SKM-1 (cell line): ENCODE data around the gene ASB13.

Experiments used
- DNase-seq: peaks from one replicate; lab custom pipeline; 2025; ENCODE audit not compliant: unreplicated experiment; lab: John Stamatoyannopoulos, UW

ASB13 gene

DNA sequence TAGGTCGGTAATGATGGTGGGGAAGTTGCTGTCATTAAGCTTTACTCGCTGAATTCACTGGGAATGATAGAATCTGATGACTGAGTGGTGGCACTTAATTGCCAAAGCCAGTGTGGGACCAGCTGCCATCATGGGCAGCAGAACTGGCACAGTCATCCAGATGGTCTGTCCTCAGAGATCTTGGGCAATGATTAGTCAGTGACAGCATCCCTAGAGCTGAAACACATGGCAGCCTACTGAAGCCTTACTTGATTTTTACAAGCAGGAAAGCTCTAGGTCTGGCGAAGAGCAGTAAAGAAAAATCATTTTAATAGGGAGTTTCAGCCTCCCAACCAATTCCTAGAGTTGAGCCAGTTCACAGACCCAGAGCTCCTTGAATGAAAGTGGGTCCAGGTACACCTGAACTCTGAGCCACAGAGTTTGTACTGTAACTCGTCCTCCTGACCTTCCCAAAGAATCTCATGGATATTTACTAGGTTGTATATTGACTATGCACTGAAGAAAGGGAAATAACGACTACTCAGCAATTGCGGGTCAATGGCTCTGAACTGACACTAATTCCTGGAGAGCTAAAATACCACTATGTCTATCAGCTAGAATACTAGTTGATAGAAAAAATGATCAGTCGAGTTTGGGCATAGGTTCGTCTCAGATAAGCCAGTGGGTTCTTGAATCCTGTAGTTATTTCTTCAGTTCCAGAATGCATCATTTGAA, 4.4 kb upstream of the ASB13 start:
- DNase-seq: no peak

DNA sequence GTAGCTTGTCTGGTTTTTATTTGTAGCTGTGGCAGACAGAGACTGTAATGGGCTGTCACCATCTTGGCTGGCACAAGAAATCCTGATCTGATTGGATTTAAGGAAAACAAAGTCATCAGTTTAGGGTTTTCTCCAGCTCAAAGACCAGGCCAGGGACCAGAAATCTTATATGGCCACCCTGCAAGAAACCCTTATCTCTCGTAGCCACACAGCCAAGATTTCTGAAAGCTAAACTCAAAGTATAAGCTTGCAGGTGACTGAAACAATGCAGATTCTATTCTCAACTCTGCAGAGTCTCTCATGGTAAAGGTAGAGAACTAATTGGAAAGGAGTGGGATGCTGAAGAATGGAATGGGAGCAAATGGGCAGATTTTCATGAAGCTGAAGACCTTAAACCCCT, 3.2 kb upstream of the ASB13 start:
- DNase-seq: no peak

DNA sequence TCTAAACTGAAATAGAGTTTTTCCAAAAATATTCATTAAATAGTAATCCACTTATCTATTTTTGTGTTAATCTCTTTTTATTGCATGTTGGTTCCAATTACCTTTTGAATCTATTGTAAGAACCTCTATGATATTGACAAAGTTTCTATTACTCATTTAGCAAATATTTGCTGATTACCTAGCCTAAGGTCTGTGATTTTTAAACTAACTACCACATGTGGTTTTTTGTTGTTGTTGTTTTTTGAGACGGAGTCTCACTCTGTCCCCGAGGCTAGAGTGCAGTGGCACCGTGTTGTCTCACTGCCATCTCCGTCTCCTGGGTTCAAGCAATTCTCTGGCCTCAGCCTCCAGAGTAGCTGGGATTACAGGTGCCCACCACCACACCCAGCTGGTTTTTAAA, 2.0 kb upstream of the ASB13 start:
- DNase-seq: no peak

DNA sequence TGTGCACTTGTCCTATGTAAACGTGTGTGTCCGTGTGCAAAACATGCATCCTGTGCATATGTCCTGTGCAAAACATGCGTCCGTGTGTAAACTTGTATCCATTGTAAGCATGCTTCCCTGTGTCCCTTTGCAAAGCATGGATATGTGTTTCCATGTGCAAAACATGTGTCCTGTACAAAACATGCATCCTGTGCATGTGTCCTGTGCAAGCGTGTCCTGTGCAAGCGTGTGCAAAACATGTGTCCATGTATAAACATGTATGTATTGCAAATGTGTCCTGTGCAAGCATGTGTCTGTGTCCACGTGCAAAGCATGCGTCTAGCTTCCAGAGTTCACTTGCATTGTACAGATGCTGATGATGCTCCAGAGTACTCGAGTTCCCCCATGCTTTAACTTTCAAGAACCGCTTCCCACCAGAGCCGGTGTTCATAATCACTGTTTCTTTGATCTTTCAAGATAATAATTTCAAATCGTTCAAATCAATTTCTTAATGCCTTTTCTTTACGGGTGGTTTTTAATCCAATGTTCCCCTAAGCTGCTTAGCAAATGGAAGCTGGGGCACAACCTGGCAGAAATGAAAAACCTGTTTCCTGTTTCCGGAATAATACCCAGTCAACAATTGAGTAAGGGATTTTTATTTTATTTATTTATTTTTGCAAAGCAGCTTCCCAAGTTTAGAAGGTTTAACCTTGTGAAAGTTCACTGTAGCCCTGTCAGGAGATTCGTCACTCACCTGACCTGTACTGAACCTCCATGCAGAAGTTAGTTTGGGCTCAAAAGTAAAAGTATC, 641 bp upstream of the ASB13 start:
- DNase-seq: no peak

DNA sequence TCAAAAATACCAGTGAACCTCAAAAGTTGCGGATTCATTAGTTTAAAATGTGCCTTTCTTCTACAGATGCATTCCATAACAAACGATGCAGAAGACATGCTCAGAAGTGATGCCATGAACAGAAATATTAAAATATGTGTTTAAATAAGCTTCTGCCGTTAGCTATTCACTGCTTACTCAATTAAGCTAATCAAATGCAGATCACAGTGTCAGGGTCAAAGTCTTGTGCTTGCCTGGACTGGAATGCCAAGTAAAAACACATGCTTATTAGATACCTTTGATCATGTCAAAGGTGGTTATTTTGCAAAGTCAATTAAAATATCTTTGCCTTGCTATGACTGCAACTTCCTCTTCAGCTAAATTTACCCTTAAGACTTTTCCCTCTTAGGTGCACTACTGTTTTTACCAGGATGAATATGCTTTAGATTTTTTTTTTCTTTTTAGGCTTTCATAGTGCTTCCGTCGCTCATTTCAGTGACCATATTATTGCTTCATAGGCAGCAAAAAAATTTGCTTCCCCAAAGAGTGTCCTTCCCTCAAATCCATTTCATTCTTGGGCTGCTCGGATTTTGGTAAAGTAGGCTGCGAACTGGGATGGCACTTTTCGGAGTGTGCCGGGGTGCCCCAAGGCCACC, 905 bp downstream of the ASB13 start:
- DNase-seq: peak; percentile 7

DNA sequence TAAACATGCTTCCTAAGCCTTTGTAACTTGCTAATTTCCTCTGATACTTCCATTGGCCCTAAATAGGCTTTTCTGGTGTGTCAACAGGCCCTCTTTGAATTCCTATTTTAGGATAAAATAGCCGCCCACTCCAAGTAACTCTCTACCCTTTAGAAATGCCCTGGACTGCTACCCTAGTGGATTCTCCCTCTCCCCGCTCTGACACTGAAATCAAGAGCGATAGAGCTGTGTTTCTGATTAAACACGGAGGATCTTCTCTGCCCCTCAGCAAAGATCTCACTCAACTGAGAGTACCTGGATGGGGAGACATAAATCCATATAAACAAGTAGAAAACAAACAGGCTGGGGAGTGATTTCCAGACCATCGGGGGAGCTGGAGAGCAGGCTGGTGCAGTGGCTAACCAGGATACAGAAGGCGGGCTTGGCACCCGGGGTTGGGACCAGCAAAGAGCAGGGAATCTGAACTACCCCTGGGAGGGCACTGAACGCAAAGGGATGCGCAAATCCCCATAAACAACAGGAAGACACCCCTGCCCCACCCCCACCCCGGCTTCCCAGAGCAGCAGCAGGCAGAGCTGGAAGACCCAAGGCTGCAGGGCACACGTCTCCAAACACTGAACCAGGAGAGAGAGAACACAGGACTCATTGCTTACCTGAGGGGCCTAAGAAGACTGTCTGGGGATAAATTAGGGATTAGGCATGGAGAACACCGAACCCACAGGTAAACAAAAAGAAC, 2.5 kb downstream of the ASB13 start:
- DNase-seq: no peak

DNA sequence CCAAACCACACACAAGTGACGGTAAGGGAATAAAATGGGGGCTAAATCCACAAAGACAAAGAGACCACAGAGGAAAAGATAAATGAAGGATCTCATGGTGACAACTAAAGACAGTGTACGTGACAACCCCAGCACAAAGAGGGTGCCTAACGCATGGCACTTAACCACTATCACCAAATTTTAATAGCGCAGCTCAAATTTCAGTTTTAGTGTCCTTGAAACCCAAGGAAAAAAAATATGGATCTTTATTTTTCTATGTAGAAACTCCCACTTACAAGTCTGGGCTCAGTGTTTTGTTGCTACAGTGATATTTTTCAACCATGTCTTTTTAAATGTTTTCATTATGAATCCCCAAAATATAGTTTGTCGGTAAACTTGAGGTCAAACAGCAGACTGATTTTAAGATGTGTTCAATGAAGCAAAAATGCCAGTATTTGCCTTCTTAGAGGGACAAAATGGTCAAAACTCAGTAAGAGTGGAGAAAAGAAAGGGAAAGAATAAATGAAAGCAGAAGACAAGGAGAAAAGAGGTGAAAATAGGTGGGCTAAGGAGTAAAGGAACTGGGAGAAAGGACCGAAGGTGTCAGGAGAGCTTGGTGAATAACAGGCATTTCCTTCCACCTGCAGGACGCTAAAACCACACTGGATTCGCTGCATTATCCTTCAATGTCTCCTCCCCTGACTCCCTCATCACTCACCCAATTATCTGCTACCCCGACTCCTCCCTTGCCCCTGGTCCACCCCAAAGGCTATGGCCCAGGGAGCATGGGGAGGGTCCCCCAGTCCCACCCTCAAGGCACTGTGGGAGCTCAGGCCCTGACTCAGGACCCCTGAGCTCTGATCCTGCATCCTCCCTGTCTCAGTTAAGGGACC, 3.5 kb downstream of the ASB13 start:
- DNase-seq: no peak

DNA sequence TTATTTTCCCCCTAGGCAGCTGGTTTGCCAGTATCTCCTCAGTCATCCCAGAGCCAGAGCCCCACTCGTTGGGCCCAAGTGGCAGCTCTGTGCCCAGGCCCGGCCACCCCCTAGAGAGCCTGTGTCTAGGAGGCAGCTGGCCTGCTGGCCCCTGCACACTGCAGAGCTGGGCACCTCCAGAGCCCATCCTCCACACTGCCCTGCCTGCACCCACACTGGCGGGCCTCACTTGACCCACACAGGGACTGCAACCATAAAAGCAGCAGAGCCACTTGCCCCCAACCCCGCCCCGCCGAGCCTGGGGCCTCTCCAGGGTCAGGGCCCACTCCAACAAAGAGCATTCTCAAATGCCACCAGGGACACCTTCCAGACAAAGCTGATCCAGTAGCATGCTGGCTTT, 5.4 kb downstream of the ASB13 start:
- DNase-seq: no peak

DNA sequence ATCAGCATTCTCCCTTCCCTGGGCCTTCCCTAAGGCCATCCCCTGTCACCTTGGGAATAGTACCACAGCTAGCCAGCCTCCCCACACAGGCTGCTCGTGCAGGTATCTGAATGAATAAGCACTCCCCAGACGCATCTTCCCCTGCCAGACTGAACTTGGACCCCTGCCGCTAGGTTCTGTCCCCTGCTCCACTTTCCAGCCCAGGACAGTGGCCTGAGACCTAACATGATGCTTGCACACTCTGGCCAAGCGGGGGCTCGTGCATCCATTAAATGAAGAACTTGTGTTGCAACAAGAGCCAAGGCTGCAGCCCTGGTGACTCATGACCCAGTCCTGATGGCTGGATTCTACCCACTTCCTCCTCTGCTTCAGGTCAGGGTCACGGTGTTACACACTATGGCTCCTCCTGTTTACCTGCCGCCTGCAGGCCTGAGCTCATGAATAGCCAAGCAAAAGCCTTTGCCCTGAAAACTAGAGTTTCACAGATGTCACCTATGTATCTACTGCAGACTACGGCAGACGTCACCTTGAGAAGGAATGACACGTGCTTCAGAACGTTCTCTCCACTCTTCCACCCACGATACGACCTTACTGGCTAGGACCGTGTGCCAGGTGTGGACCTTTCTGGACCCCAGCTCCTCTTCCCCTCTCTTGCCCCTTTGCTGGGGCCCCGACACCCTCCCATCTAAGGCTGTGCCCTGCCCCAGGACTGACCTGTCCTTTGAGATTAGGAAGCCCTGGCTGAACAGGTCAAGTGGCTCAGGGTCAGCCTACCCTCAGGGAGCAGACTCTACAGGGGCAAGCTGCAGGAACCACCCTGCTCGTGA, 6.5 kb downstream of the ASB13 start:
- peak; percentile 48 for DNase-seq

DNA sequence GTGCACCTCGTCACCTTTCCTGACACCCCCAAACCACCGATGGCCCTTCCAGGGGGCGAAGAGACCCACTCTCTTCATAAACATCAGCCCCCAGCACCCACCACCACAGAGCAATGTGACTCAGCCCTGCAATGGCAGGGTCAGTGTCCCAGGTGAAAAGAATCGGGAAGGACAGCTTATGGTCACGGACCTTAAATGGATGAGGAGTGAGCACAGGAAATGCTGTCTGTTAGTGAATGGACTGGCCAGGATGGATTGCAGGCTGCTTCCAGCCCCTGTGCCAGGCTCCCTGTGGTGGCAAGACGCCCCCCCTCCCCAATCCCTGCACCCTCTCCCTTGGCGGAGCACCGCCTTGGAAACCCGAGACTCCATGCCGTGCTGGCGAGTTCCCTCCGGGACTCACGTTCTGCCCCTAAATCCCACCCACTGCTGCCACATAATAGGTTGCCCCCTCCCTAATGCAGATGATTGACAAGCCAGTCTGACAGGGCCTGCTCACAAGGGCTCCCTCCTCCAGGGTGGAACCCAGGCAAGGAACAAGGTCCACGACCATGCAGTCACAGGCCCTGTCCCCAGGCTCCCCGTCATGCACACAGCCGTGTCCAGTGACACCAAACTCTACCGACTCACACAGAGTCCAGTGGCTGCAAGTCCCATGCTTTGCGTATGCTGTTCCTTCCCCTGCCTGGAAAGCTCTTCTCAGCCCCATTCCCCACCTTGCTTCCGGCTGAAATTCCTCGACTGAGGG, 7.3 kb downstream of the ASB13 start:
- DNase-seq: no peak

DNA sequence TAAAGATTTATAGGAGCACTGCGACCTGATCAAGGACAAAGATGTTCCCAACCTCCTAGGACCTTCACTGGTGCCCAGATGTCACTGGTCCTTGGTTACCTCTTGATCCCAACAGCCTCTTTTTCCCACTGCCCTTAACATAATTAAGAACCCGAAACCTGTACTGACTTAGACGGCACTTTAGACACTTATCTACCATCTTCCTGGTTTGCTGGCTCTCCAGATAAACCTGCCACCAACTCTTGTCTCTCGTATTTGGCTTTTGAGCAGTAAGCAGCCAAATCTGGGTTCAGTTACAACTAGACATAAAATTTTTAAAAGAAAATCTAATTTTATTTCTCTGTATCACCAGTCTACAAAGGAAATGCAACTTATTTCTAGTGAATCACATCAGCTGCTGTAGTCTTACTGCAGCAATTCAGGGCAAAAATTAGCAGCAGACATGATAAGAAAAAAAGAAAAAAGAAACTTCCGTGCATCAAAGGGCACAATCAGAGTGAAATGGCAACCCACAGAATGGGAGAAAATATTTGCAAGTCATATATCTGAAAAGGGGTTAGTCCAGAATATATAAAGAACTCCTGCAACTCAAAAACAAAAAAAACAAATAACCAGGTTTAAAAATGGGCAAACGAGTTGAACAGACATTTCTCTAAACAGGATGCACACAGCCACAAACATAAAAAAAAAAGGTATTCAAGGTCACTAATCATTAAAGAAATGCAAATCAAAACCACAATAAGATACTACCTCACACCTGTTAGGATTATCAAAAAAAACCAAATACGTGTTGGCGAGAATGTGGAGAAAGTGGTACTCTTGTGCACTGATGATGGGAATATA, 9.4 kb downstream of the ASB13 start:
- DNase-seq: no peak

DNA sequence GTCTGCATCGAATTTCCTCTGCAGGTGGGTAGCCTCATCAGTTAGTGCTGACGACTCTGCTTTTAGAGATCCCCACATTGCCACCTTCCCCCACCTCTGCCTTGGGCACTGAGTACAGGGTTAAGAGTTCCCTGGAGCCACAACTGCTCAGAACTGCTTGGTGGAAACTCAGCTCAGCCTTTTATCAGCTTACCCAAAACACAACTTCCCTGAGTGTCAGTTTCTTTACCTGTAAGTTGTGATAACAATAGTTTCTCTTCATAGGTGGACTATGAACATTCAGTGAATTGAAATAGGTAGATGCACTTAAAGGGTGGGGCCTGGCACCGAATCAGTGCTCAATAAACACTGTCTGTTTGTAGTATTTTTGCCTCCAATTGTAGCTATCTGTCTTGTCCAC, 11.3 kb downstream of the ASB13 start:
- no peak for DNase-seq

DNA sequence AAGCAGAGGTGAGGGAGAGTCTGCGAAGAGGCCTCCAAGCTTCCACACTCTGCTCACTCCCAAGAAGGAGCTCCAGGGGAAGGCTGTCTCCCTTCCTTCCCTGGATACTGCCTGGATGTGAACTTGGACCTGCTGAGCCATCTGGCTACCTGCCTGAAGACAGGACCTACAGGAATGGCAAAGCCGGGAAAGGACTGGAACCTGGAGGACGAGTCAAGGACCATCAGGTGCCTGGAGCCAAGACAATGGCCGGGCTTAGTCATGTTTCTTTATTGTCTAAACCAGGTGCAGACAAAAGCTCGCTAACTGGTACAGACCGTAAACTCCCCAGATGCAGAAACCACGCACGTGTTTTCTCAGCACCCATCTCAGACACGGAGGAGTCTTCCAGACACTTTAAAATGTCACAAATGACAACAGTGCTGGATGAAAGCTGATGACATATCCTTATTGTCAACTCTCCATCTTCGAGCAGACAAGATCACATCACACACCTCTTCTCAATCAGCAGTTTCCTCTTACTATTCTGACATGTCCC, 12.1 kb downstream of the ASB13 start:
- DNase-seq: no peak

DNA sequence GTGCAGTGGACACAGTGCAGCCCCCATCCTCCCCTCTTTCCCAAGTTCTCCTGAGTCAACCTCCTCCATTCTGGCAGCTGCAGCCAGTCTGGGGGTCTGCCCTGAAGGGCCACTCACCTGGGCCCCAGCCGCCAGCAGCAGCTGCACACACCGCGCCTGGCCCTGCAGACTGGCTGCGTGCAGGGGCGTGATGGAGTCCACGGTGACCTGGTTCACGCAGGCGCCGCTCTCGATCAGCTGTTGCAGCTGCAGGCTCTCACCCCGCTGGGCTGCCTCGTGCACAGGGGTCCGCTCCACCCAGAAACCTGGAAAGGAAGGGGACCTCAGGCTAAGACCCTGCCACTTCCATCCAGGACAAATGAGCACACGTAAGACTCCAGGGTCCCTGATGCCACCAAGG, 13.6 kb downstream of the ASB13 start:
- no peak for DNase-seq

DNA sequence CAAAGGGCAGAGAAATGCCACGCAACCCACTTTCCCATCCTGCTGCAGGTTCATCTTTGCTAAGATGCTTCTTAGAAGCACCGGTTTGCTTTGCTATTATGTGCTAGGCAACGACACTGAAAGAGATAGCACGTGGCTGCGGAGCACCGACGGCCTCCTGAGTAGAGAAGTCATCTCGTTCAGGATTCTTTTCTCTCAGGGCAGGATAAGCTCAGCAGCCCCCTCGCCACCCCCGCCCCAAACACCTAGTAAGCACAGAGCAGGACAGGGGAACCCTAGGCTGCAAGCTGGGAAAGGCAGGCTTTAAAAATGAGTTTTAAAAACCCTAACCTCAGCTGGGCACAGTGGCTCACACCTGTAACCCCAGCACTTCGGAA, 15.0 kb downstream of the ASB13 start:
- DNase-seq: no peak

DNA sequence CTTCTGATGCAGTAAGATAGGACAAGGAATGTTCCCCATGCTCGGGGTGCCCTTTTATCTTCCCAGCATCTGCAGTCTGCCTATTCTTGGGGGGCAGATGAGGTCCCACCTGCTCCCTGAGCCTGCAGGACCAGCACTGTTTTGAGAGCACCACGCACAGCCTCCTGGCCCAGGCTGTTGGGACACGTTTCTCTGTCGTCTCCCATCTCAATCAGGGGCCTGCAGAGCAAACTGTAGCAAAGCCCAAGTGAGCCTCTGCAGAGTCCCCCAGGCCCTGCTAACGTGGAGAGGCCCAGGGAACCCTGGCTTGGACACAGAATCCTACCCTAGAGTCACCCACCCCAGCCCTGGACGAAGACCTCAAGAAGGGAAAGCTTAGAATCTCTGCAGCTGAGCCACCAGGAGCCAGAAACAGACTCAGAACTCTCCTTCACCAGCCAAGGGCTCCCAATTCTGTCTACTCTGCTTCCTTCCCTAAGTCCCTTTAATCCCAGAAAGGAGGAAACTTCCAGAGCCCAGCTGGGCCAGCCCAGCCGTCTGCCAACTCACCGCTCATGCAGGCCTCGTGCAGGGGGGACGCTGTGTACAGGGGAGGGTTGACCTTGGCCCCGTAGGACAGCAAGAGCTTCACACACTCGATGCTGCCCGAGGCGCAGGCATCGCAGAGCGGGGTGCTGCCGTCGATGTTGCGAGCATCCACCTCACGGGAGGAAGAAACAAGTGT, 15.6 kb downstream of the ASB13 start:
- no peak for DNase-seq

DNA sequence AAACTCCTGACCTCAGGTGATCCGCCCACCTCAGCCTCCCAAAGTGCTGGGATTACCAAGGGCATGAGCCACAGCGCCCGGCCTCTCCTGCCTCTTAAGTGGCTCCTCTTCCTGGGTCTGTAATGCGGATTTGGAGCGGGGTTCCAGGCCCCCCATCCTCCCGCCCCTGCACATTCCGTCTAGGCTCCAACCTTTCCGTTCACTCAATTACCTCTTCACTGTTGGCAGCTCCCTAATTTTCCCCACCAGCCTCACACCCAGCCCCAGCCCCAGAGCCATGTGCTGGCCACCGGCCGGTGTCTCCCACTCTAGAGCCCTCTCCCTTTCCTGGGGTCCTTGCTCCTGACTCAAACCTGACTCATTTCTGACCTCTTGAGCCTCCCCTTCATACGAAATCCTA, 16.6 kb downstream of the ASB13 start:
- no peak for DNase-seq
